Epithelial cell of proximal tubule (primary cell): ENCODE data around the gene PTPN13. TPM values are rescaled to one million over a fixed set of nuclear protein-coding genes. Genes with fewer than 3 reads are reported as not detected.

Experiments
- DNase-seq: peaks from one replicate; pipeline ENCODE4 v3.0.0-alpha.2; 2011; ENCODE audit warnings: low read depth
- H3K4me3 ChIP-seq: 2 replicates; pipeline ENCODE4 v1.5.1; 2011; ENCODE audit warnings: low read depth, mild to moderate bottlenecking, low read length
- CTCF ChIP-seq: conservative IDR thresholded peaks from 2 replicates; pipeline ENCODE4 v1.5.1; 2012; ENCODE audit warnings: low read depth, mild to moderate bottlenecking, low read length
- total RNA-seq: library from RNA; depleted of rRNA; stranded (reverse); fragments of >200 nt; gene quantifications from 2 replicates; pipeline ENCODE4 v1.2.3, GENCODE V29; 2015

Gene PTPN13
- total RNA-seq, 1 donor from 2014 or later: 19.8 TPM

- TF ChIP-seq CTCF: no peak
- H3K4me3 ChIP-seq: no peak overlapping the region
- DNase-seq: no peak
Observed at GRCh38 chr4:86834901-86835300, 240.8 kb downstream of the PTPN13 start.

GRCh38 chr4:86835677-86836076 lies 241.6 kb downstream of the PTPN13 start:
- DNase-seq: no peak
- no peak for TF ChIP-seq CTCF
- H3K4me3 ChIP-seq: no peak overlapping the region

GRCh38 chr4:86837691-86838503 lies 243.8 kb downstream of the PTPN13 start:
- DNase-seq: no peak
- H3K4me3 ChIP-seq: no peak overlapping the region
- TF ChIP-seq CTCF: no peak

GRCh38 chr4:86840858-86841257 lies 246.7 kb downstream of the PTPN13 start:
- DNase-seq: no peak
- no peak for TF ChIP-seq CTCF
- H3K4me3 ChIP-seq: no peak overlapping the region

GRCh38 chr4:86841309-86841708 lies 247.2 kb downstream of the PTPN13 start:
- no peak for DNase-seq
- no peak overlapping the region for H3K4me3 ChIP-seq
- no peak for TF ChIP-seq CTCF

- DNase-seq: no peak
- no peak for TF ChIP-seq CTCF
- H3K4me3 ChIP-seq: no peak overlapping the region
Observed at GRCh38 chr4:86845593-86845992, 251.5 kb downstream of the PTPN13 start.

GRCh38 chr4:86846921-86847320 lies 252.8 kb downstream of the PTPN13 start:
- no peak for DNase-seq
- no peak overlapping the region for H3K4me3 ChIP-seq
- TF ChIP-seq CTCF: no peak
